DND-41 (cell line): ENCODE results near the gene ARHGAP15.

Source experiments
- EZH2 ChIP-seq: IDR thresholded peaks from 3 replicates; pipeline ENCODE4 v1.6.1; 2012; ENCODE audit warnings: borderline replicate concordance, low read depth, mild to moderate bottlenecking, moderate library complexity, low read length, inconsistent platforms; ENCODE audit not compliant: severe bottlenecking
- TF ChIP-seq, protein P1 (sequence below): IDR thresholded peaks from 2 replicates; pipeline ENCODE4 v1.5.1; 2012; ENCODE audit warnings: borderline replicate concordance, low read length, moderate library complexity, mild to moderate bottlenecking; ENCODE audit not compliant: poor library complexity, severe bottlenecking; ENCODE audit errors: extremely low read depth

GRCh38 chr2:143586119-143586518, 456.9 kb downstream of the ARHGAP15 start:
- TF ChIP-seq, protein P1, sequence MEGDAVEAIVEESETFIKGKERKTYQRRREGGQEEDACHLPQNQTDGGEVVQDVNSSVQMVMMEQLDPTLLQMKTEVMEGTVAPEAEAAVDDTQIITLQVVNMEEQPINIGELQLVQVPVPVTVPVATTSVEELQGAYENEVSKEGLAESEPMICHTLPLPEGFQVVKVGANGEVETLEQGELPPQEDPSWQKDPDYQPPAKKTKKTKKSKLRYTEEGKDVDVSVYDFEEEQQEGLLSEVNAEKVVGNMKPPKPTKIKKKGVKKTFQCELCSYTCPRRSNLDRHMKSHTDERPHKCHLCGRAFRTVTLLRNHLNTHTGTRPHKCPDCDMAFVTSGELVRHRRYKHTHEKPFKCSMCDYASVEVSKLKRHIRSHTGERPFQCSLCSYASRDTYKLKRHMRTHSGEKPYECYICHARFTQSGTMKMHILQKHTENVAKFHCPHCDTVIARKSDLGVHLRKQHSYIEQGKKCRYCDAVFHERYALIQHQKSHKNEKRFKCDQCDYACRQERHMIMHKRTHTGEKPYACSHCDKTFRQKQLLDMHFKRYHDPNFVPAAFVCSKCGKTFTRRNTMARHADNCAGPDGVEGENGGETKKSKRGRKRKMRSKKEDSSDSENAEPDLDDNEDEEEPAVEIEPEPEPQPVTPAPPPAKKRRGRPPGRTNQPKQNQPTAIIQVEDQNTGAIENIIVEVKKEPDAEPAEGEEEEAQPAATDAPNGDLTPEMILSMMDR: no peak
- TF ChIP-seq EZH2: no peak
